ENCODE results near the gene CYB561. TPM values are rescaled to one million over a fixed set of nuclear protein-coding genes. Genes with fewer than 3 reads are reported as not detected.

CYB561 gene
- total RNA-seq, 2 experiments from 2014 or later, result 2.3 to 2.6 TPM

DNA sequence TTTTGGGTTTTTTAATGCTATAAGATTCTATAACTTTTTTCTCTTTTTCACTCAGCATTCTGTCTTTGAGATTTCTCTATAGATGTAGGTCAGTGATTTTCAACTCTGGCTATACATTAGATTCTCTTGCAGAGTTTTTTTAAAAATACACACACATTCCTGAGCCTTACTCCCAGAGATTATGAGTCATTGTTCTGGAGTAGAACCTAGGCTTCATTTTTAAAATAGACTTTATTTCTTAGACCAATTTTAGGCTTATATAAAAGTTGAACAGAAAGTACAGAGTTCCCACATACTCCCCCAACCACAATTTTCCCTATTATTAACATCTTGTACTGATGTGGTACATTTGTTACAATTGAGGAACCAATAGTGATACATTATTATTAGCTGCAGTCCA lies 63.3 kb downstream of the CYB561 start:
- intact Hi-C loops (cut with micrococcal nuclease), result no loop called here
- no peaks in the 10 kb centered on the region for H3K4me1 Mint-ChIP-seq (ENCODE audit: low read depth)
- H3K4me3 Mint-ChIP-seq, result no peak overlapping the region
- H3K36me3 Mint-ChIP-seq (ENCODE audit: low read depth), result peaks cover 3% of the 10 kb centered on the region
- no peak overlapping the region for H3K27ac Mint-ChIP-seq
- no peaks in the 10 kb centered on the region for H3K27me3 Mint-ChIP-seq (ENCODE audit: low read depth)
- H3K9me3 Mint-ChIP-seq, result no peaks in the 10 kb centered on the region
- CTCF ChIA-PET, result no interaction called here
- no peak for DNase-seq

Other genes starting within 250 kb of the CYB561 start
- gene ACE, start 30.8 kb upstream of the CYB561 start, total RNA-seq, result under 1 TPM; 0.12 to 0.50 TPM
- not detected for gene KCNH6, start 77.1 kb upstream of the CYB561 start, total RNA-seq
- gene DCAF7, start 104.2 kb upstream of the CYB561 start, total RNA-seq, result 100 to 1,000 TPM; 102 to 103 TPM
- gene TACO1, start 154.6 kb upstream of the CYB561 start, total RNA-seq, result 10 to 100 TPM; 27.6 to 28.9 TPM
- 10 to 100 TPM; 28.8 to 29.6 TPM for gene MAP3K3, start 176.1 kb upstream of the CYB561 start, total RNA-seq